Bone marrow (tissue), 2 donors: ENCODE results near the gene PSG6.
"Not testable (repeated sequence)": the region's sequence is repeated elsewhere in the genome, so short reads cannot be mapped to it uniquely, and the experiment has no call there.

Experiments used
- DNase-seq, 2 donors: peaks; one replicate each; lab custom pipeline; 2025; lab: John Stamatoyannopoulos, UW

PSG6 gene

DNA sequence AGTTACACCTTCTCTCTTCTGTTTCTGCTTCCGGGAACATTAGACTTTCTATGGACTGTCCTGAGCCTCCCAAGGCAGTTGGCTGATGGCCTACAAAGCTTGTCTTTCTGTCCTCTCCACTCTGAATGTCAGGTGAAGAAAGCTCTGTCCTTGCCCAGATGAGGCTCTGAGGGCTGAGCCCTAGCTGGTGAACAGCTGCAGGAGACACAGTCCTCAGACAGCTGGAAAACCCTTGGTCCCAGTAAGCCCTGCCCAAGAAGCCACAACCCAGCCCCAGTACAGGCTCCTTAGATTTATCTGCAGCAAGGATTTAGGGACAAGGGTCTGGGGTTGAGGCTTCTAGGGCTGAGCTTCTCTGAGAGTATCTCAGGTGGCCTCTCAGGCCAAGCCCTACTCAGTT lies 64.5 kb downstream of the PSG6 start:
- DNase-seq, result not testable (repeated sequence)

GRCh38 chr19:42852821-42853220 lies 64.9 kb downstream of the PSG6 start:
- not testable (repeated sequence) for DNase-seq
